HepG2 (cell line): ENCODE data around the gene TMC2. TPM values are rescaled to one million over a fixed set of nuclear protein-coding genes. Genes with fewer than 3 reads are reported as not detected.

Experiments used
- CAMTA2 ChIP-seq: sonication (generic); formaldehyde crosslinking; IDR thresholded peaks from 2 replicates; pipeline ENCODE4 v1.4.0; 2020; ENCODE audit warnings: mild to moderate bottlenecking, missing genetic modification reagents, borderline replicate concordance
- CBFB ChIP-seq: sonication (generic); formaldehyde crosslinking; IDR thresholded peaks from 2 replicates; pipeline ENCODE4 v1.4.0; 2020; ENCODE audit warnings: missing genetic modification reagents
- GABPB1 ChIP-seq: IDR thresholded peaks from 2 replicates; pipeline ENCODE4 v1.6.1; 2016; ENCODE audit warnings: mild to moderate bottlenecking, missing genetic modification reagents, moderate library complexity, missing compliant biosample characterization
- KDM5B ChIP-seq: sonication (generic); formaldehyde crosslinking; IDR thresholded peaks from 2 replicates; pipeline ENCODE4 v1.4.0; 2020; ENCODE audit warnings: missing genetic modification reagents, mild to moderate bottlenecking, borderline replicate concordance
- NBN ChIP-seq: fragments of 450-650 bp; conservative IDR thresholded peaks from 2 replicates; pipeline ENCODE4 v1.6.1; 2017
- POGZ ChIP-seq: sonication (generic); formaldehyde crosslinking; IDR thresholded peaks from 2 replicates; pipeline ENCODE4 v1.4.0; 2020; ENCODE audit warnings: mild to moderate bottlenecking, missing genetic modification reagents
- SMC3 ChIP-seq: IDR thresholded peaks from 2 replicates; pipeline ENCODE4 v1.6.1; 2011; ENCODE audit warnings: low read length, improper control_type of control experiment
- SPEN ChIP-seq: sonication (generic); formaldehyde crosslinking; IDR thresholded peaks from 2 replicates; pipeline ENCODE4 v1.5.1; 2020; ENCODE audit warnings: low read depth, mild to moderate bottlenecking, missing genetic modification reagents
- SRSF1 ChIP-seq: fragments of 200-400 bp; formaldehyde crosslinking; optimal IDR thresholded peaks from 2 replicates; pipeline ENCODE3; 2017; ENCODE audit warnings: mild to moderate bottlenecking, low read depth, low read length, moderate library complexity
- TP53 ChIP-seq: sonication (generic); formaldehyde crosslinking; conservative IDR thresholded peaks from 2 replicates; pipeline ENCODE4 v1.4.0; 2020; ENCODE audit warnings: missing genetic modification reagents
- ZFP41 ChIP-seq: sonication (generic); formaldehyde crosslinking; IDR thresholded peaks from 2 replicates; pipeline ENCODE4 v1.4.0; 2020; ENCODE audit warnings: mild to moderate bottlenecking, missing genetic modification reagents, borderline replicate concordance
- ZNF20 ChIP-seq: sonication (generic); formaldehyde crosslinking; IDR thresholded peaks from 2 replicates; pipeline ENCODE4 v1.4.0; 2020; ENCODE audit warnings: mild to moderate bottlenecking, moderate library complexity, missing genetic modification reagents
- ZNF225 ChIP-seq: sonication (generic); formaldehyde crosslinking; IDR thresholded peaks from 2 replicates; pipeline ENCODE4 v1.4.0; 2020; ENCODE audit warnings: mild to moderate bottlenecking, missing genetic modification reagents
- ZNF382 ChIP-seq: sonication (generic); formaldehyde crosslinking; IDR thresholded peaks from 2 replicates; pipeline ENCODE4 v1.5.0; 2020; ENCODE audit warnings: missing genetic modification reagents, mild to moderate bottlenecking, borderline replicate concordance
- ZNF781 ChIP-seq: sonication (generic); formaldehyde crosslinking; IDR thresholded peaks from 2 replicates; pipeline ENCODE4 v1.5.1; 2020; ENCODE audit warnings: borderline replicate concordance, mild to moderate bottlenecking, missing genetic modification reagents; ENCODE audit errors: not compliant biosample characterization
- polyA plus RNA-seq, 8 experiments: library from polyadenylated mRNA; depleted of rRNA in 3 of 8; stranded (reverse) in 7 of 8; unstranded in 1 of 8; fragments of >200 nt; fragmentation: Illumina TruSeq in 4 of 8; extraction: Trizol in 4 of 8; gene quantifications; 2 replicates each; pipeline versions ENCODE4 v1.2.1 to v1.2.3, GENCODE V29; 2011 to 2016; ENCODE audit warnings: low read depth in 4 of 8, missing spikeins in 1 of 8, mixed read lengths in 1 of 8; ENCODE audit not compliant: insufficient read depth in 1 of 8
- total RNA-seq, 5 experiments: library from RNA; depleted of rRNA; stranded (reverse); fragments of >200 nt; fragmentation: Illumina TruSeq; extraction: Trizol; gene quantifications; 2 replicates each; pipeline ENCODE4 v1.2.3, GENCODE V29; 2016; ENCODE audit warnings: low read depth in 1 of 5
- TF ChIP-seq, protein P1 (sequence below): sonication (generic); formaldehyde crosslinking; IDR thresholded peaks from 2 replicates; pipeline ENCODE4 v1.5.1; 2020; ENCODE audit warnings: mild to moderate bottlenecking, moderate library complexity, missing genetic modification reagents
- TF ChIP-seq, protein P2 (sequence below): sonication (generic); formaldehyde crosslinking; IDR thresholded peaks from 2 replicates; pipeline ENCODE4 v1.5.0; 2020; ENCODE audit warnings: mild to moderate bottlenecking, missing genetic modification reagents, moderate library complexity
- TF ChIP-seq, protein P3 (sequence below), 2 experiments: sonication (generic) in 1 of 2; formaldehyde crosslinking in 1 of 2; IDR thresholded peaks; 2 replicates each; pipeline versions ENCODE4 v1.4.0 to v1.6.1; 2018 to 2020; ENCODE audit warnings: missing genetic modification reagents in 2 of 2, borderline replicate concordance in 1 of 2, low read depth in 1 of 2, mild to moderate bottlenecking in 1 of 2, missing biosample characterization in 1 of 2
- TF ChIP-seq, protein P4 (sequence below): sonication (generic); formaldehyde crosslinking; IDR thresholded peaks from 2 replicates; pipeline ENCODE4 v1.4.0; 2020; ENCODE audit warnings: mild to moderate bottlenecking, missing genetic modification reagents
- TF ChIP-seq, protein P5 (sequence below): sonication (generic); formaldehyde crosslinking; IDR thresholded peaks from 2 replicates; pipeline ENCODE4 v1.4.0; 2020; ENCODE audit warnings: mild to moderate bottlenecking, missing genetic modification reagents

The TMC2 gene
- total and polyA plus RNA-seq, 2 of the 13 experiments (the other 11 are each of a cell fraction or from before 2014, with no cell fraction given): not detected

DNA sequence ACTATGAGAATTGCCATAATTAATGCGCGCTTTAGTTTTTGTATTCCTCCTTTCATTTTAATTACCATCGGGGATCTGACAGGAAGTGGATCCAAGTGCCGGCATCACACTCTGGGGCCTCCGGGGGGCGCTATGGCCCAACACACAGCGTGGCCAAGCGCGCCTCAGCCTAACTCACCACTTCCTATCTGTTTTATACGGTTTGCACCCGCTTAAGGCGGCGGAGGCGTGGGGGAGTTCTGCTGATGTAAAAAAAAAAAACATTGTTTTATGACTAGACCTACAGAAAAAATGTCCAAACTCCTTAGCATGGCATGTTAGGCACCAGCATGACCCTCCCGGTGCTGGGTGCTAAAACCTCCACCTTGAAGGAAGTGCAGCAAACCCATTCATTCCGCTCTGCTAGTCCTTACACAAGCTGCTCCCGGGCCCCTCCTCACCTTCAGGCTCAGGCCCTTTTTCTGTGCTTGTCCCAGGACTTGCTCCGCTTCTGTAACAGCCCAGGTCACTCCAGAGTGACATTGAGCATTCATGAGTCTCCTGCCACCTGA lies 151.7 kb downstream of the TMC2 start (continued):
- TF ChIP-seq, protein P1, sequence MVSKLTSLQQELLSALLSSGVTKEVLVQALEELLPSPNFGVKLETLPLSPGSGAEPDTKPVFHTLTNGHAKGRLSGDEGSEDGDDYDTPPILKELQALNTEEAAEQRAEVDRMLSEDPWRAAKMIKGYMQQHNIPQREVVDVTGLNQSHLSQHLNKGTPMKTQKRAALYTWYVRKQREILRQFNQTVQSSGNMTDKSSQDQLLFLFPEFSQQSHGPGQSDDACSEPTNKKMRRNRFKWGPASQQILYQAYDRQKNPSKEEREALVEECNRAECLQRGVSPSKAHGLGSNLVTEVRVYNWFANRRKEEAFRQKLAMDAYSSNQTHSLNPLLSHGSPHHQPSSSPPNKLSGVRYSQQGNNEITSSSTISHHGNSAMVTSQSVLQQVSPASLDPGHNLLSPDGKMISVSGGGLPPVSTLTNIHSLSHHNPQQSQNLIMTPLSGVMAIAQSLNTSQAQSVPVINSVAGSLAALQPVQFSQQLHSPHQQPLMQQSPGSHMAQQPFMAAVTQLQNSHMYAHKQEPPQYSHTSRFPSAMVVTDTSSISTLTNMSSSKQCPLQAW (CRISPR knock-in tag): 0 out of 2 replicates have a peak, but pooled peaks have one; percentile 37
- no peak for TF ChIP-seq ZNF382 (CRISPR knock-in tag)
- TF ChIP-seq, protein P2, sequence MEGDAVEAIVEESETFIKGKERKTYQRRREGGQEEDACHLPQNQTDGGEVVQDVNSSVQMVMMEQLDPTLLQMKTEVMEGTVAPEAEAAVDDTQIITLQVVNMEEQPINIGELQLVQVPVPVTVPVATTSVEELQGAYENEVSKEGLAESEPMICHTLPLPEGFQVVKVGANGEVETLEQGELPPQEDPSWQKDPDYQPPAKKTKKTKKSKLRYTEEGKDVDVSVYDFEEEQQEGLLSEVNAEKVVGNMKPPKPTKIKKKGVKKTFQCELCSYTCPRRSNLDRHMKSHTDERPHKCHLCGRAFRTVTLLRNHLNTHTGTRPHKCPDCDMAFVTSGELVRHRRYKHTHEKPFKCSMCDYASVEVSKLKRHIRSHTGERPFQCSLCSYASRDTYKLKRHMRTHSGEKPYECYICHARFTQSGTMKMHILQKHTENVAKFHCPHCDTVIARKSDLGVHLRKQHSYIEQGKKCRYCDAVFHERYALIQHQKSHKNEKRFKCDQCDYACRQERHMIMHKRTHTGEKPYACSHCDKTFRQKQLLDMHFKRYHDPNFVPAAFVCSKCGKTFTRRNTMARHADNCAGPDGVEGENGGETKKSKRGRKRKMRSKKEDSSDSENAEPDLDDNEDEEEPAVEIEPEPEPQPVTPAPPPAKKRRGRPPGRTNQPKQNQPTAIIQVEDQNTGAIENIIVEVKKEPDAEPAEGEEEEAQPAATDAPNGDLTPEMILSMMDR (CRISPR knock-in tag): peak; percentile 74
- TF ChIP-seq TP53: no peak
- TF ChIP-seq NBN: no peak
- TF ChIP-seq, protein P3, sequence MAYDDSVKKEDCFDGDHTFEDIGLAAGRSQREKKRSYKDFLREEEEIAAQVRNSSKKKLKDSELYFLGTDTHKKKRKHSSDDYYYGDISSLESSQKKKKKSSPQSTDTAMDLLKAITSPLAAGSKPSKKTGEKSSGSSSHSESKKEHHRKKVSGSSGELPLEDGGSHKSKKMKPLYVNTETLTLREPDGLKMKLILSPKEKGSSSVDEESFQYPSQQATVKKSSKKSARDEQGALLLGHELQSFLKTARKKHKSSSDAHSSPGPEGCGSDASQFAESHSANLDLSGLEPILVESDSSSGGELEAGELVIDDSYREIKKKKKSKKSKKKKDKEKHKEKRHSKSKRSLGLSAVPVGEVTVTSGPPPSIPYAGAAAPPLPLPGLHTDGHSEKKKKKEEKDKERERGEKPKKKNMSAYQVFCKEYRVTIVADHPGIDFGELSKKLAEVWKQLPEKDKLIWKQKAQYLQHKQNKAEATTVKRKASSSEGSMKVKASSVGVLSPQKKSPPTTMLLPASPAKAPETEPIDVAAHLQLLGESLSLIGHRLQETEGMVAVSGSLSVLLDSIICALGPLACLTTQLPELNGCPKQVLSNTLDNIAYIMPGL (CRISPR knock-in tag; IDR thresholded peaks at IDR 0.05; ENCODE audit: borderline replicate concordance in 1 of 2, low read depth in 1 of 2): 0 out of 4 replicates have a peak, but pooled peaks of 1 of the 2 experiments have one; percentile 20
- peak; percentile 26; the same call in 1 of the 2 replicates for TF ChIP-seq ZNF225 (CRISPR knock-in tag)
- TF ChIP-seq ZNF20: 0 out of 2 replicates have a peak, but pooled peaks have one; percentile 53
- TF ChIP-seq SRSF1: peak; percentile 0
- TF ChIP-seq, protein P4, sequence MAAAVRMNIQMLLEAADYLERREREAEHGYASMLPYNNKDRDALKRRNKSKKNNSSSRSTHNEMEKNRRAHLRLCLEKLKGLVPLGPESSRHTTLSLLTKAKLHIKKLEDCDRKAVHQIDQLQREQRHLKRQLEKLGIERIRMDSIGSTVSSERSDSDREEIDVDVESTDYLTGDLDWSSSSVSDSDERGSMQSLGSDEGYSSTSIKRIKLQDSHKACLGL: 0 out of 2 replicates have a peak, but pooled peaks have one; percentile 33
- TF ChIP-seq ZNF781 (CRISPR knock-in tag): no peak
- peak; percentile 51; the same call in 1 of the 2 replicates for TF ChIP-seq SPEN (CRISPR knock-in tag)
- 0 out of 2 replicates have a peak, but pooled peaks have one; percentile 17 for TF ChIP-seq KDM5B (CRISPR knock-in tag)
- TF ChIP-seq, protein P5, sequence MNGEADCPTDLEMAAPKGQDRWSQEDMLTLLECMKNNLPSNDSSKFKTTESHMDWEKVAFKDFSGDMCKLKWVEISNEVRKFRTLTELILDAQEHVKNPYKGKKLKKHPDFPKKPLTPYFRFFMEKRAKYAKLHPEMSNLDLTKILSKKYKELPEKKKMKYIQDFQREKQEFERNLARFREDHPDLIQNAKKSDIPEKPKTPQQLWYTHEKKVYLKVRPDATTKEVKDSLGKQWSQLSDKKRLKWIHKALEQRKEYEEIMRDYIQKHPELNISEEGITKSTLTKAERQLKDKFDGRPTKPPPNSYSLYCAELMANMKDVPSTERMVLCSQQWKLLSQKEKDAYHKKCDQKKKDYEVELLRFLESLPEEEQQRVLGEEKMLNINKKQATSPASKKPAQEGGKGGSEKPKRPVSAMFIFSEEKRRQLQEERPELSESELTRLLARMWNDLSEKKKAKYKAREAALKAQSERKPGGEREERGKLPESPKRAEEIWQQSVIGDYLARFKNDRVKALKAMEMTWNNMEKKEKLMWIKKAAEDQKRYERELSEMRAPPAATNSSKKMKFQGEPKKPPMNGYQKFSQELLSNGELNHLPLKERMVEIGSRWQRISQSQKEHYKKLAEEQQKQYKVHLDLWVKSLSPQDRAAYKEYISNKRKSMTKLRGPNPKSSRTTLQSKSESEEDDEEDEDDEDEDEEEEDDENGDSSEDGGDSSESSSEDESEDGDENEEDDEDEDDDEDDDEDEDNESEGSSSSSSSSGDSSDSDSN (CRISPR knock-in tag): 0 out of 2 replicates have a peak, but pooled peaks have one; percentile 15
- 0 out of 2 replicates have a peak, but pooled peaks have one; percentile 13 for TF ChIP-seq ZFP41 (CRISPR knock-in tag)
- TF ChIP-seq POGZ: 0 out of 2 replicates have a peak, but pooled peaks have one; percentile 14
- TF ChIP-seq GABPB1 (CRISPR knock-in tag): peak; percentile 60
- 0 out of 2 replicates have a peak, but pooled peaks have one; percentile 42 for TF ChIP-seq CAMTA2 (CRISPR knock-in tag)
- TF ChIP-seq CBFB (CRISPR knock-in tag): peak; percentile 9; the same call in 1 of the 2 replicates
- 0 out of 2 replicates have a peak, but pooled peaks have one; percentile 19 for TF ChIP-seq SMC3
